H9 (cell line): ENCODE measurements around the gene MLPH. TPM values are rescaled to one million over a fixed set of nuclear protein-coding genes. Genes with fewer than 3 reads are reported as not detected.

Experiments
- DNase-seq: peaks from one replicate; pipeline ENCODE4 v3.0.0-alpha.2; 2017
- H2AFZ ChIP-seq: one replicate; pipeline ENCODE4 v1.6.1; 2013; ENCODE audit warnings: mild to moderate bottlenecking, low read length, control low read depth, moderate library complexity
- H2AK5ac ChIP-seq: 2 replicates; pipeline ENCODE4 v1.6.1; 2013; ENCODE audit warnings: low read length, control low read depth, mixed read lengths; ENCODE audit not compliant: insufficient read length
- H2BK120ac ChIP-seq: one replicate; pipeline ENCODE4 v1.6.1; 2013; ENCODE audit warnings: low read depth, mild to moderate bottlenecking, low read length, control low read depth, inconsistent platforms; ENCODE audit not compliant: poor library complexity, severe bottlenecking
- H2BK12ac ChIP-seq: 2 replicates; pipeline ENCODE4 v1.6.1; 2013; ENCODE audit warnings: low read length, control low read depth, mixed read lengths, low read depth; ENCODE audit not compliant: insufficient read length
- H2BK15ac ChIP-seq: 2 replicates; pipeline ENCODE4 v1.6.1; 2013; ENCODE audit warnings: low read depth, low read length, control low read depth
- H2BK20ac ChIP-seq: one replicate; pipeline ENCODE4 v1.6.1; 2013; ENCODE audit warnings: low read depth, mild to moderate bottlenecking, low read length, control low read depth, inconsistent platforms; ENCODE audit not compliant: poor library complexity, severe bottlenecking
- H2BK5ac ChIP-seq: 2 replicates; pipeline ENCODE4 v1.6.1; 2013; ENCODE audit warnings: low read length, control low read depth, mixed read lengths; ENCODE audit not compliant: insufficient read length
- H3K14ac ChIP-seq: 2 replicates; pipeline ENCODE4 v1.6.1; 2013; ENCODE audit warnings: low read length, control low read depth; ENCODE audit not compliant: insufficient read depth
- H3K18ac ChIP-seq: 2 replicates; pipeline ENCODE4 v1.6.1; 2013; ENCODE audit warnings: low read depth, mild to moderate bottlenecking, mixed read lengths, low read length, control low read depth; ENCODE audit not compliant: insufficient read length
- H3K23ac ChIP-seq: 2 replicates; pipeline ENCODE4 v1.6.1; 2013; ENCODE audit warnings: low read length, control low read depth, mixed read lengths, low read depth; ENCODE audit not compliant: insufficient read length
- H3K23me2 ChIP-seq: 2 replicates; pipeline ENCODE4 v1.6.1; 2013; ENCODE audit warnings: low read depth, mild to moderate bottlenecking, mixed read lengths, low read length, control low read depth; ENCODE audit not compliant: insufficient read length, poor library complexity, severe bottlenecking
- H3K27ac ChIP-seq: 2 replicates; pipeline ENCODE4 v1.5.1; 2013; ENCODE audit warnings: low read length, control low read depth, mixed read lengths, low read depth; ENCODE audit not compliant: insufficient read length
- H3K27me3 ChIP-seq: 2 replicates; pipeline ENCODE4 v1.6.1; 2013; ENCODE audit warnings: low read length, control low read depth, inconsistent platforms; ENCODE audit not compliant: insufficient read depth
- H3K4ac ChIP-seq: 2 replicates; pipeline ENCODE4 v1.6.1; 2013; ENCODE audit warnings: low read depth, mild to moderate bottlenecking, control low read depth, inconsistent platforms, low read length, moderate library complexity
- H3K4me1 ChIP-seq: 2 replicates; pipeline ENCODE4 v1.6.1; 2013; ENCODE audit warnings: low read length, control low read depth, inconsistent platforms; ENCODE audit not compliant: insufficient read depth
- H3K4me2 ChIP-seq: 2 replicates; pipeline ENCODE4 v1.6.1; 2013; ENCODE audit warnings: low read length, control low read depth, mixed read lengths; ENCODE audit not compliant: insufficient read length, insufficient read depth
- H3K56ac ChIP-seq: 2 replicates; pipeline ENCODE4 v1.6.1; 2013; ENCODE audit warnings: low read depth, mild to moderate bottlenecking, mixed read lengths, low read length, control low read depth; ENCODE audit not compliant: insufficient read length
- H3K79me1 ChIP-seq: 2 replicates; pipeline ENCODE4 v1.6.1; 2013; ENCODE audit warnings: low read depth, mild to moderate bottlenecking, moderate library complexity, low read length, control low read depth, inconsistent platforms; ENCODE audit not compliant: insufficient read depth, poor library complexity, severe bottlenecking
- H3K79me2 ChIP-seq: 2 replicates; pipeline ENCODE4 v1.6.1; 2013; ENCODE audit warnings: low read length, control low read depth, inconsistent platforms; ENCODE audit not compliant: insufficient read depth
- H3K9ac ChIP-seq: 2 replicates; pipeline ENCODE4 v1.6.1; 2013; ENCODE audit warnings: low read length, control low read depth, mixed read lengths; ENCODE audit not compliant: insufficient read length; ENCODE audit errors: extremely low read depth
- H3K9me3 ChIP-seq: one replicate; pipeline ENCODE4 v1.6.1; 2013; ENCODE audit warnings: low read depth, low read length, inconsistent platforms; ENCODE audit not compliant: control insufficient read depth
- H3T11ph ChIP-seq: one replicate; pipeline ENCODE4 v1.6.1; 2013; ENCODE audit warnings: mild to moderate bottlenecking, low read length, control low read depth, inconsistent platforms
- H4K20me1 ChIP-seq: one replicate; pipeline ENCODE4 v1.6.1; 2013; ENCODE audit not compliant: control insufficient read depth, insufficient read length, insufficient read depth
- H4K5ac ChIP-seq: 2 replicates; pipeline ENCODE4 v1.6.1; 2013; ENCODE audit warnings: low read depth, mild to moderate bottlenecking, mixed read lengths, low read length, control low read depth; ENCODE audit not compliant: insufficient read length
- H4K8ac ChIP-seq: replicated peaks from 2 replicates; pipeline ENCODE4 v1.6.1; 2013; ENCODE audit warnings: low read length, control low read depth, mixed read lengths, low read depth; ENCODE audit not compliant: insufficient read length
- H4K91ac ChIP-seq: 2 replicates; pipeline ENCODE4 v1.6.1; 2013; ENCODE audit warnings: low read depth, mild to moderate bottlenecking, moderate library complexity, mixed read lengths, low read length, control low read depth; ENCODE audit not compliant: insufficient read length
- H3K27ac Mint-ChIP-seq, 3 experiments: 2 replicates in 2 of 3; 3 replicates in 1 of 3; pipeline ENCODE4 v1.8.0; 2020 to 2021; ENCODE audit warnings: mixed read lengths in 3 of 3, mild to moderate bottlenecking in 1 of 3, moderate library complexity in 1 of 3
- H3K27me3 Mint-ChIP-seq: 2 replicates; pipeline ENCODE4 v1.8.0; 2021; ENCODE audit warnings: low read depth, mild to moderate bottlenecking, moderate library complexity, mixed read lengths
- H3K36me3 Mint-ChIP-seq, 3 experiments: 2 replicates in 2 of 3; 3 replicates in 1 of 3; pipeline ENCODE4 v1.8.0; 2020 to 2021; ENCODE audit warnings: low read depth in 3 of 3, mixed read lengths in 3 of 3; ENCODE audit not compliant: insufficient read depth in 1 of 3
- H3K4me1 Mint-ChIP-seq, 2 experiments: 2 replicates each; pipeline ENCODE4 v1.8.0; 2020; ENCODE audit warnings: mixed read lengths in 2 of 2
- H3K4me3 Mint-ChIP-seq, 2 experiments: 2 replicates in 1 of 2; 3 replicates in 1 of 2; pipeline ENCODE4 v1.8.0; 2020 to 2021; ENCODE audit warnings: mild to moderate bottlenecking in 2 of 2, mixed read lengths in 2 of 2, moderate library complexity in 1 of 2
- H3K9me3 Mint-ChIP-seq, 2 experiments: 2 replicates in 1 of 2; 3 replicates in 1 of 2; pipeline ENCODE4 v1.8.0; 2020; ENCODE audit warnings: mild to moderate bottlenecking in 2 of 2, mixed read lengths in 2 of 2, moderate library complexity in 1 of 2
- CTCF ChIP-seq: fragments of 200-600 bp; sonication (generic); conservative IDR thresholded peaks from 3 replicates; pipeline ENCODE4 v1.8.0; 2021; ENCODE audit warnings: antibody characterized with exemption, mild to moderate bottlenecking
- WGBS: extraction: QIAGEN DNeasy Blood & Tissue Kit; methylation state at CpG from one replicate; pipeline ENCODE4 v1.1.7; 2013; ENCODE audit warnings: missing lambda C conversion rate, low lambda C conversion rate, mixed read lengths; ENCODE audit not compliant: insufficient read length; ENCODE audit errors: extremely low coverage; 5-methylcytosine and 5-hydroxymethylcytosine counted together
- total RNA-seq: library from RNA; stranded (reverse); gene quantifications from 2 replicates; pipeline ENCODE4 v1.2.1, GENCODE V29; 2021

The MLPH gene
- total RNA-seq, 1 experiment from 2014 or later, result 3.4 TPM

DNA sequence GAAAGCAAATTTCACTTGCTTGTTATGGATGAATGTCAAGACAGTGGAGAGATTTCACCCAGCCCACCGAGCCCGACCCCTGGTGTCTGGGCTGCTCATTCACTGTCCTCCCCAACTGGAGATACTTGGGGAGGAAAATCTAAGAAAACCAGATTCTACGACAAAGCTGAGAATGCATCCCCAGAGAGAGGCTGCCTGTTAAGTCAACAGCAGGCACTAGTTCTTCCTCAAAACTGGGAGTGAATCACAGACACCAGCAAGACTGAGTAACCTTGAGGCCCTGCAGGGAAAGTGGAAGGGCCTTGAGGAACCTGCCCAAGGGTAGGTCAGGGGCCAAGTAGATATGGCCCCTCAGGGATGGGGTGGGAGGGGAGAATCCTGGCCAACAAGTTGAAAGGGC lies 34.2 kb upstream of the MLPH start:
- Mint-ChIP-seq H3K36me3 (no peaks in the 10 kb centered on the region), H3K4me3 (no peak overlapping the region), H3K27me3 (peaks cover 49% of the 10 kb centered on the region), H3K4me1 (peaks cover 15 to 16% of the 10 kb centered on the region in 2 experiments), H3K9me3 (peaks cover 3 to 6% of the 10 kb centered on the region in 2 experiments; a peak in 4 of 5 replicates), H3K27ac (no peak overlapping the region)
- Histone ChIP-seq H3T11ph (no peak overlapping the region), H4K8ac (no peak overlapping the region), H3K4ac (no peak overlapping the region), H3K23ac (no peak overlapping the region), H4K5ac (no peak overlapping the region), H3K79me2 (no peaks in the 10 kb centered on the region), H3K56ac (no peak overlapping the region), H3K14ac (no peak overlapping the region), H3K79me1 (no peaks in the 10 kb centered on the region), H2BK120ac (no peak overlapping the region), H2BK5ac (no peak overlapping the region), H2AK5ac (no peak overlapping the region), H3K4me2 (no peak overlapping the region), H3K27me3 (no peaks in the 10 kb centered on the region), H3K9me3 (no peaks in the 10 kb centered on the region), H3K18ac (no peak overlapping the region), H4K20me1 (no peaks in the 10 kb centered on the region), H3K27ac (no peak overlapping the region), H3K4me1 (peaks cover 7% of the 10 kb centered on the region; the same call in 1 of the 2 replicates), H3K9ac (no peak overlapping the region), H2BK20ac (no peak overlapping the region), H4K91ac (no peak overlapping the region), H3K23me2 (no peaks in the 10 kb centered on the region), H2BK15ac (no peak overlapping the region), H2AFZ (no peak overlapping the region), H2BK12ac (no peak overlapping the region)
- TF ChIP-seq CTCF, result no peak
- WGBS, result no CpG with 5 or more reads among the region's 3 CpGs
- DNase-seq, result no peak
